HuH-7 (cell line): ENCODE measurements around the gene AKAP10.
"Not testable (repeated sequence)": the region's sequence is repeated elsewhere in the genome, so short reads cannot be mapped to it uniquely, and the experiment has no call there.

Source experiments
- DNase-seq: peaks from one replicate; pipeline ENCODE4 v3.0.0; 2011; ENCODE audit warnings: low spot score

The AKAP10 gene

GRCh38 chr17:19977293-19978208 is at the start of gene AKAP10:
Gene AKAP10, minus strand, starts transcription at chr17:19977828. Its CDS starts 149 bp downstream, at chr17:19977679.
- peak; percentile 82 for DNase-seq

- DNase-seq, result no peak
Measured at GRCh38 chr17:20026960-20027359, 49.3 kb upstream of the AKAP10 start.

GRCh38 chr17:20022701-20023100 is 45.1 kb upstream of the AKAP10 start:
- DNase-seq, result no peak

- not testable (repeated sequence) for DNase-seq
Measured at GRCh38 chr17:20016475-20016992, 38.9 kb upstream of the AKAP10 start.

GRCh38 chr17:20012017-20012536 is 34.4 kb upstream of the AKAP10 start:
- no peak for DNase-seq

- no peak for DNase-seq
Measured at GRCh38 chr17:20010936-20011335, 33.3 kb upstream of the AKAP10 start.

- DNase-seq, result peak; percentile 45
Measured at GRCh38 chr17:20010099-20010863, 32.7 kb upstream of the AKAP10 start.

GRCh38 chr17:20009302-20010098 is 31.9 kb upstream of the AKAP10 start, which contains the start of gene SPECC1:
Gene SPECC1, plus strand, starts transcription at chr17:20009359. Its CDS starts 87,293 bp downstream, at chr17:20096652.
- DNase-seq, result peak; percentile 70

GRCh38 chr17:20009052-20009301 is 31.3 kb upstream of the AKAP10 start:
- no peak for DNase-seq

GRCh38 chr17:20008242-20009051 is 30.8 kb upstream of the AKAP10 start:
- no peak for DNase-seq

GRCh38 chr17:19996502-19996901 is 18.9 kb upstream of the AKAP10 start:
- DNase-seq, result no peak

GRCh38 chr17:19996086-19996485 is 18.5 kb upstream of the AKAP10 start:
- DNase-seq, result no peak

GRCh38 chr17:19992803-19993713 is 15.4 kb upstream of the AKAP10 start:
- DNase-seq, result peak; percentile 47

- no peak for DNase-seq
Measured at GRCh38 chr17:19991252-19991885, 13.7 kb upstream of the AKAP10 start.

GRCh38 chr17:19987897-19988296 is 10.3 kb upstream of the AKAP10 start:
- no peak for DNase-seq

GRCh38 chr17:19986941-19987861 is 9.6 kb upstream of the AKAP10 start:
- DNase-seq, result no peak

- no peak for DNase-seq
Measured at GRCh38 chr17:19979917-19980770, 2.5 kb upstream of the AKAP10 start.
